ENCODE results near the gene GRB7. TPM values are rescaled to one million over a fixed set of nuclear protein-coding genes. Genes with fewer than 3 reads are reported as not detected.

Gene GRB7
- total and polyA plus RNA-seq, 2 donors (not counting 3 experiments of a cell fraction or from before 2014, with no cell fraction given), result 0.04 TPM; not detected in 1

DNA sequence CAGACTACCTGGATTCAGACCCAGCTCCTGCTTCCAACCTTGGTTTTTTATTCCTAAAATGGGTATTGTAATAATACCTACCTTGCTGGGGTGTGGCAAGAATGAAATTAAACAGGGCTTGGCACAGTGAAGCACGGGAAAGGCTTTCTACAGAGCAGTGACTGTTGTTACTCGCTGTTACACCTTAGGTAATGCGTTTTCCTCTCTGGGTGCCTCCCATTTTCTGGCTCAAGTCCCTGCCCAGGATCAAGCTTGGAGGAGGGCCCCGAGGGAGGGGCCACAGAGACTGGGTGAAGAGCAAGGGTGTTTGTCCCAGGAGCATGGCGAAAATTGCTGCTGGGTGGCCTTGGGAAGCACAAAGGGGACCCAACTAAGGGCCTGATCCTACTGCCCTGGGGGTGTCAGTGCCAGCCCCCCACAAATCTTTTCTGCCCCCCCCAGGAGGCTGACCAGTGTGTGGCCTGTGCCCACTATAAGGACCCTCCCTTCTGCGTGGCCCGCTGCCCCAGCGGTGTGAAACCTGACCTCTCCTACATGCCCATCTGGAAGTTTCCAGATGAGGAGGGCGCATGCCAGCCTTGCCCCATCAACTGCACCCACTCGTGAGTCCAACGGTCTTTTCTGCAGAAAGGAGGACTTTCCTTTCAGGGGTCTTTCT lies 20.7 kb upstream of the GRB7 start:
- no peak for FAIRE-seq
- dilution Hi-C loops (cut with MboI; ENCODE audit: extremely low pct_ligation_motif_present, low sequenced_read_pairs), result no loop called here

More for the DNA sequence above, 20.7 kb upstream of the GRB7 start:
- intact Hi-C loops (cut with micrococcal nuclease), result no loop called here
- no peak for DNase-seq (ENCODE audit: low read depth, low spot score)
- CTCF ChIA-PET, result no interaction called here
- Histone ChIP-seq H3K79me2 (ENCODE audit: control insufficient read depth, insufficient read depth, low read length) (no peaks in the 10 kb centered on the region), H3K9me3 (replicated peaks; ENCODE audit: control insufficient read depth, insufficient read depth, low read length) (no peaks in the 10 kb centered on the region), H3K36me3 (ENCODE audit: control insufficient read depth in 2 of 2, extremely low read depth in 1 of 2, insufficient read depth in 2 of 2, low read length in 2 of 2) (peaks cover 0 to 3% of the 10 kb centered on the region in 2 experiments), H3K4me1 (ENCODE audit: control insufficient read depth, extremely low read depth, insufficient read depth, low read length) (peaks cover 10% of the 10 kb centered on the region), H3K9me1 (replicated peaks; ENCODE audit: control insufficient read depth, extremely low read depth, insufficient read depth, low read length) (no peaks in the 10 kb centered on the region), H3K4me3 (replicated peaks in 1 of 3; ENCODE audit: insufficient read depth in 1 of 3, low read depth in 1 of 3, low read length in 3 of 3) (no peak overlapping the region), H3K9ac (replicated peaks; ENCODE audit: extremely low read depth, insufficient read depth, low read length) (no peak overlapping the region), H3K27ac (ENCODE audit: insufficient read depth, low read depth, low read length) (no peak overlapping the region), H3K4me2 (ENCODE audit: insufficient read depth, low read length) (no peak overlapping the region), H2AFZ (ENCODE audit: low read depth, low read length) (no peak overlapping the region), H4K20me1 (replicated peaks; ENCODE audit: control insufficient read depth, extremely low read depth, insufficient read depth, low read length) (no peaks in the 10 kb centered on the region), H3K27me3 (ENCODE audit: control insufficient read depth in 2 of 2, insufficient read depth in 2 of 2, low read length in 2 of 2) (no peaks in the 10 kb centered on the region)
- TF ChIP-seq MYC (IDR thresholded peaks at IDR 0.05; ENCODE audit: low read depth, low read length) (no peak), EZH2 (IDR thresholded peaks at IDR 0.05; ENCODE audit: borderline replicate concordance, low read depth, low read length, severe bottlenecking) (no peak), POLR2AphosphoS5 (IDR thresholded peaks at IDR 0.05; ENCODE audit: insufficient read depth, low read depth, low read length) (no peak), JUN (IDR thresholded peaks at IDR 0.05; ENCODE audit: borderline replicate concordance, insufficient read depth, insufficient read length, low read depth) (no peak), GATA2 (IDR thresholded peaks at IDR 0.05; ENCODE audit: insufficient read depth, insufficient read length, low read depth, low read length) (no peak), POLR2A (IDR thresholded peaks at IDR 0.05; ENCODE audit: low read depth, low read length) (no peak), FOS (IDR thresholded peaks at IDR 0.05; ENCODE audit: borderline replicate concordance, insufficient read depth, low read length) (no peak)
- TF ChIP-seq, protein P1, sequence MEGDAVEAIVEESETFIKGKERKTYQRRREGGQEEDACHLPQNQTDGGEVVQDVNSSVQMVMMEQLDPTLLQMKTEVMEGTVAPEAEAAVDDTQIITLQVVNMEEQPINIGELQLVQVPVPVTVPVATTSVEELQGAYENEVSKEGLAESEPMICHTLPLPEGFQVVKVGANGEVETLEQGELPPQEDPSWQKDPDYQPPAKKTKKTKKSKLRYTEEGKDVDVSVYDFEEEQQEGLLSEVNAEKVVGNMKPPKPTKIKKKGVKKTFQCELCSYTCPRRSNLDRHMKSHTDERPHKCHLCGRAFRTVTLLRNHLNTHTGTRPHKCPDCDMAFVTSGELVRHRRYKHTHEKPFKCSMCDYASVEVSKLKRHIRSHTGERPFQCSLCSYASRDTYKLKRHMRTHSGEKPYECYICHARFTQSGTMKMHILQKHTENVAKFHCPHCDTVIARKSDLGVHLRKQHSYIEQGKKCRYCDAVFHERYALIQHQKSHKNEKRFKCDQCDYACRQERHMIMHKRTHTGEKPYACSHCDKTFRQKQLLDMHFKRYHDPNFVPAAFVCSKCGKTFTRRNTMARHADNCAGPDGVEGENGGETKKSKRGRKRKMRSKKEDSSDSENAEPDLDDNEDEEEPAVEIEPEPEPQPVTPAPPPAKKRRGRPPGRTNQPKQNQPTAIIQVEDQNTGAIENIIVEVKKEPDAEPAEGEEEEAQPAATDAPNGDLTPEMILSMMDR (IDR thresholded peaks at IDR 0.05; ENCODE audit: extremely low read depth in 1 of 2, insufficient read depth in 1 of 2, low read depth in 1 of 2, low read length in 2 of 2), result no peak
- TF ChIP-seq, protein P2, sequence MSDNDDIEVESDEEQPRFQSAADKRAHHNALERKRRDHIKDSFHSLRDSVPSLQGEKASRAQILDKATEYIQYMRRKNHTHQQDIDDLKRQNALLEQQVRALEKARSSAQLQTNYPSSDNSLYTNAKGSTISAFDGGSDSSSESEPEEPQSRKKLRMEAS (IDR thresholded peaks at IDR 0.05; ENCODE audit: insufficient read depth, insufficient read length), result no peak
- BruUV-seq (replicated peaks), result no TSS peak
- POLR2A ChIA-PET, result no interaction called here

Data from endothelial cell of umbilical vein (primary cell).